Measurements from ENCODE around the gene ATP6V1E1. TPM values are rescaled to one million over a fixed set of nuclear protein-coding genes. Genes with fewer than 3 reads are reported as not detected.

The ATP6V1E1 gene
- polyA plus RNA-seq, 1 of the 3 experiments (the other 2 are of a cell fraction) = 140 TPM

- no peak for TF ChIP-seq ELF1 (IDR thresholded peaks at IDR 0.05)
- TF ChIP-seq CTCF (IDR thresholded peaks at IDR 0.05) = peak; percentile 10; the same call in 1 of the 2 replicates
- no peak for TF ChIP-seq REST (IDR thresholded peaks at IDR 0.05; ENCODE audit: low read depth, low read length)
- H3K27ac ChIP-seq (ENCODE audit: low read depth in 2 of 2, low read length in 1 of 2) = no peak within 1 kb of the TSS
- no peaks in the 10 kb centered on the region for H3K79me2 ChIP-seq (ENCODE audit: insufficient read depth)
- H3K4me2 ChIP-seq = no peak within 1 kb of the TSS
- no peaks in the 10 kb centered on the region for H3F3A ChIP-seq (replicated peaks; ENCODE audit: insufficient read depth)
- H3K36me3 ChIP-seq (replicated peaks in 1 of 2; ENCODE audit: control insufficient read depth in 1 of 2, insufficient read depth in 2 of 2, low read length in 1 of 2) = no peaks in the 10 kb centered on the region
- no peak within 1 kb of the TSS for H3K9ac ChIP-seq
- no peaks in the 10 kb centered on the region for H3K9me2 ChIP-seq
- no peak for DNase-seq
- 68% methylated on average over 17 of the region's 17 CpGs for WGBS (ENCODE audit: low lambda C conversion rate)
- ChIA-PET CTCF (interaction anchor here (2.4 kb wide), 1 partner anchor 8 kb away, joined by 5 read pairs; no protein-coding TSS in a partner anchor), POLR2A (interaction anchor here (0.6 kb wide), 1 partner anchor 78 kb away, joined by 4 read pairs; no protein-coding TSS in a partner anchor)
- H3K4me3 ChIP-seq (ENCODE audit: low read depth in 2 of 2, low read length in 1 of 2) = no peak within 1 kb of the TSS
- no peak within 1 kb of the TSS for H2AFZ ChIP-seq (ENCODE audit: low read depth)
- H3K4me1 ChIP-seq (ENCODE audit: control insufficient read depth in 1 of 2, insufficient read depth in 2 of 2, low read depth in 1 of 2, low read length in 1 of 2) = no peaks in the 10 kb centered on the region
- H4K20me1 ChIP-seq (ENCODE audit: insufficient read depth) = no peaks in the 10 kb centered on the region
- H3K27me3 ChIP-seq (ENCODE audit: insufficient read depth) = no peaks in the 10 kb centered on the region; the same call in 1 of the 2 replicates
- H3K9me3 ChIP-seq = no peaks in the 10 kb centered on the region
These were observed 65.4 kb downstream of the ATP6V1E1 start, which contains the start of gene SLC25A18 for GRCh38 chr22:17562906-17563870. Gene SLC25A18 (plus strand): TSS chr22:17563498. CDS start chr22:17579945, 16,447 bp downstream.

- H2AFZ ChIP-seq (ENCODE audit: low read depth) = no peak overlapping the region
- no peak for TF ChIP-seq EP300 (IDR thresholded peaks at IDR 0.05; ENCODE audit: borderline replicate concordance in 1 of 2, low read depth in 1 of 2, low read length in 1 of 2)
- TF ChIP-seq REST (IDR thresholded peaks at IDR 0.05; ENCODE audit: low read depth, low read length) = no peak
- no peak for TF ChIP-seq TAF1 (IDR thresholded peaks at IDR 0.05; ENCODE audit: borderline replicate concordance, low read depth, low read length)
- TF ChIP-seq GATA2 (CRISPR knock-in tag; IDR thresholded peaks at IDR 0.05) = no peak
- no peak for TF ChIP-seq FOSL2 (IDR thresholded peaks at IDR 0.05; ENCODE audit: borderline replicate concordance, low read depth)
- TF ChIP-seq MAX (IDR thresholded peaks at IDR 0.05; ENCODE audit: low read depth) = no peak
- TF ChIP-seq MXI1 (IDR thresholded peaks at IDR 0.05; ENCODE audit: low read depth, low read length) = no peak
- TF ChIP-seq NFIC (IDR thresholded peaks at IDR 0.05; ENCODE audit: borderline replicate concordance) = no peak
- no peak for TF ChIP-seq YY1 (IDR thresholded peaks at IDR 0.05; ENCODE audit: low read depth)
- no peak for TF ChIP-seq TEAD4 (IDR thresholded peaks at IDR 0.05; ENCODE audit: borderline replicate concordance, insufficient read depth)
- TF ChIP-seq EZH2phosphoT487 (IDR thresholded peaks at IDR 0.05; ENCODE audit: borderline replicate concordance, low read depth) = no peak
- TF ChIP-seq RCOR1 (IDR thresholded peaks at IDR 0.05; ENCODE audit: low read length) = no peak
These were observed 69.4 kb downstream of the ATP6V1E1 start for GRCh38 chr22:17559188-17559587.

More at GRCh38 chr22:17559188-17559587, 69.4 kb downstream of the ATP6V1E1 start:
- Histone ChIP-seq H3F3A (replicated peaks; ENCODE audit: insufficient read depth) (no peaks in the 10 kb centered on the region), H3K36me3 (replicated peaks in 1 of 2; ENCODE audit: control insufficient read depth in 1 of 2, insufficient read depth in 2 of 2, low read length in 1 of 2) (no peaks in the 10 kb centered on the region), H3K9me3 (no peaks in the 10 kb centered on the region), H3K27ac (ENCODE audit: low read depth in 2 of 2, low read length in 1 of 2) (no peak overlapping the region), H3K9me2 (no peaks in the 10 kb centered on the region), H3K4me3 (ENCODE audit: low read depth in 2 of 2, low read length in 1 of 2) (no peak overlapping the region), H3K9ac (no peak overlapping the region), H3K27me3 (ENCODE audit: insufficient read depth) (no peaks in the 10 kb centered on the region; the same call in 1 of the 2 replicates), H3K4me2 (0 out of 2 replicates have a peak overlapping the region, but pooled peaks have one; percentile 17), H3K79me2 (ENCODE audit: insufficient read depth) (no peaks in the 10 kb centered on the region), H4K20me1 (ENCODE audit: insufficient read depth) (no peaks in the 10 kb centered on the region), H3K4me1 (ENCODE audit: control insufficient read depth in 1 of 2, insufficient read depth in 2 of 2, low read depth in 1 of 2, low read length in 1 of 2) (no peaks in the 10 kb centered on the region)
- ChIA-PET POLR2A (no interaction called here), CTCF (interaction anchor here (0.6 to 3.7 kb wide), 43 partner anchors 8 to 518 kb away, joined by 3 to 40 read pairs (median 5); partner anchors contain the start of genes BCL2L13, BID and PEX26)
- WGBS (ENCODE audit: low lambda C conversion rate) = 76% methylated on average over 10 of the region's 10 CpGs
- DNase-seq = no peak

All from SK-N-SH (cell line).